Osteoblast (primary cell): ENCODE results near the gene TPSB2. TPM values are rescaled to one million over a fixed set of nuclear protein-coding genes. Genes with fewer than 3 reads are reported as not detected.
"Not testable (repeated sequence)": the region's sequence is repeated elsewhere in the genome, so short reads cannot be mapped to it uniquely, and the experiment has no call there.

Source experiments
- DNase-seq: peaks from one replicate; pipeline ENCODE4 v3.0.0; 2011; ENCODE audit warnings: low spot score, mixed read lengths; ENCODE audit not compliant: insufficient read length; ENCODE audit errors: missing footprints
- H2AFZ ChIP-seq: 2 replicates; pipeline ENCODE4 v1.6.0; 2011; ENCODE audit warnings: mild to moderate bottlenecking, low read length
- H3K27ac ChIP-seq: 2 replicates; pipeline ENCODE4 v1.5.1; 2011; ENCODE audit warnings: mild to moderate bottlenecking, low read depth, low read length, moderate library complexity
- H3K27me3 ChIP-seq: 2 replicates; pipeline ENCODE4 v1.6.0; 2012; ENCODE audit warnings: mild to moderate bottlenecking, control low read depth, inconsistent platforms, low read length, moderate library complexity; ENCODE audit not compliant: insufficient read depth
- H3K36me3 ChIP-seq: 2 replicates; pipeline ENCODE4 v1.5.1; 2011; ENCODE audit warnings: mild to moderate bottlenecking, low read length, control low read depth, moderate library complexity; ENCODE audit not compliant: insufficient read depth
- H3K4me1 ChIP-seq: 2 replicates; pipeline ENCODE4 v1.5.1; 2011; ENCODE audit warnings: mild to moderate bottlenecking, low read length, control low read depth, moderate library complexity; ENCODE audit not compliant: insufficient read depth
- H3K4me2 ChIP-seq: 2 replicates; pipeline ENCODE4 v1.6.0; 2011; ENCODE audit warnings: mild to moderate bottlenecking, low read length; ENCODE audit not compliant: insufficient read depth
- H3K4me3 ChIP-seq: fragments of 200-600 bp; sonication (generic); 3 replicates; pipeline ENCODE4 v1.5.1; 2012; ENCODE audit warnings: mild to moderate bottlenecking, low read length, inconsistent platforms; ENCODE audit not compliant: insufficient read depth
- H3K79me2 ChIP-seq: 2 replicates; pipeline ENCODE4 v1.6.0; 2012; ENCODE audit warnings: mild to moderate bottlenecking, low read length, control low read depth, inconsistent platforms; ENCODE audit not compliant: insufficient read depth
- H3K9me3 ChIP-seq: 2 replicates; pipeline ENCODE4 v1.5.1; 2011; ENCODE audit warnings: low read depth, low read length, control low read depth
- H4K20me1 ChIP-seq: 2 replicates; pipeline ENCODE4 v1.6.0; 2012; ENCODE audit warnings: mild to moderate bottlenecking, low read length, control low read depth; ENCODE audit not compliant: insufficient read depth
- total RNA-seq: library from RNA; depleted of rRNA; stranded (reverse); fragments of >200 nt; gene quantifications from 2 replicates; pipeline ENCODE4 v1.2.3, GENCODE V29; 2012
- TF ChIP-seq, protein P1 (sequence below): IDR thresholded peaks from 2 replicates; pipeline ENCODE4 v1.5.1; 2011; ENCODE audit warnings: mild to moderate bottlenecking, low read depth, low read length, moderate library complexity; ENCODE audit errors: extremely low read depth

TPSB2 gene
- total RNA-seq, 1 donor: not detected

DNA sequence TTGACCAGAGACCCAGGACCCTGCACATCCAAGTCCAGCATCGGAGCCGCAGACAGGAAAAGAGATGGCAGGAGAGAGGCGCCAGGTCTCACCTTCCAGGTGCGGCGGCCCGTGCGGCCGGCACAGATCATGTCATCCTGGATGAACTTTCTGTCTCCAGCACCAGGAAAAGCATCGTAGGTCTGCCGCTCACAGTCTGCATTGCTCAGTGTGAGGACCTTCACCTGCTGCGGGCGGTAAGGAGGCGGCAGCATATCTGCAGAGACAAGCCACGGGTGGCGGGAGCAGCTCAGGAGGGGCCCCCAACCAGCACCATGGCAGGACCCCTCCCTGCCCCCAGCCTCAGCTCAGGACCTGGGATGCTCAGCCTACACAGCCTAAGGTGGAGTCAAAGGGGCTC is 43.8 kb upstream of the TPSB2 start:
- Histone ChIP-seq H3K27ac (no peak overlapping the region), H3K27me3 (peaks cover 9% of the 10 kb centered on the region)

DNA sequence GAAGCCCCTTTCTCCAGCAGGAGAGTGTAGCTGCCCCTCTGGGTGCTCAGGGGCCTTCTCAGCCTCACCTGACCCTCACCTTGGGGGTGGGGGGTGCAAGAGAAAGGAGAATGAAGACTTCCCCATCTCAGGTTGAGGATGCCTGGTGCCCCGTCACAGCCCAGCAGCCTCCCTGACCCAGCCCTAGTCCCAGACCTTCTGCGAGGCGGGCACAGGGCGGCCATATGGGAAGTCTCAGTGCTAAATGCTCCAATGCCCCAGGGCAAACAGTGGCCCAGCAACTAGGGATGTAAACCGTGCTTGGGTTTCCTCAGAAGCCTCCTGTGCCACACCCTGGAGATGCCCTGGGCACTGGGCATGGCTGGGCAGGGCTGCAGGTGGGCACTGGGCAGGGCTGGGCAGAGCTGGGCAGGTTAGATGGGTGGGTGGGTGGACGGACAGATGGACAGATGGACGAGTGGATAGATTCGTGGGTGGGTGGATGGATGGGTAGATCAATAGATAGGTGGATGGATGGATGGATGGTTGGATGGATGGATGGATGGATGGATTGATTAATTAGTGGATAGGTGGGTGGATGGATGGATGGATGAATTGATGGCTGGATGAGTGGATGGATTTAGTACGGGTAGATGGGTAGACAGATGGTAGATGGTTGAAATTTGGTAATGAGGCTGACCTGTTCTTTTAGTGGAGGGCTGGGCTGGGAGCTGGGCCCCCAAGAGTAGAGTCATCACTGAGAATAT is 42.6 kb upstream of the TPSB2 start:
- Histone ChIP-seq H2AFZ (no peak overlapping the region), H3K4me1 (no peaks in the 10 kb centered on the region)
- TF ChIP-seq, protein P1, sequence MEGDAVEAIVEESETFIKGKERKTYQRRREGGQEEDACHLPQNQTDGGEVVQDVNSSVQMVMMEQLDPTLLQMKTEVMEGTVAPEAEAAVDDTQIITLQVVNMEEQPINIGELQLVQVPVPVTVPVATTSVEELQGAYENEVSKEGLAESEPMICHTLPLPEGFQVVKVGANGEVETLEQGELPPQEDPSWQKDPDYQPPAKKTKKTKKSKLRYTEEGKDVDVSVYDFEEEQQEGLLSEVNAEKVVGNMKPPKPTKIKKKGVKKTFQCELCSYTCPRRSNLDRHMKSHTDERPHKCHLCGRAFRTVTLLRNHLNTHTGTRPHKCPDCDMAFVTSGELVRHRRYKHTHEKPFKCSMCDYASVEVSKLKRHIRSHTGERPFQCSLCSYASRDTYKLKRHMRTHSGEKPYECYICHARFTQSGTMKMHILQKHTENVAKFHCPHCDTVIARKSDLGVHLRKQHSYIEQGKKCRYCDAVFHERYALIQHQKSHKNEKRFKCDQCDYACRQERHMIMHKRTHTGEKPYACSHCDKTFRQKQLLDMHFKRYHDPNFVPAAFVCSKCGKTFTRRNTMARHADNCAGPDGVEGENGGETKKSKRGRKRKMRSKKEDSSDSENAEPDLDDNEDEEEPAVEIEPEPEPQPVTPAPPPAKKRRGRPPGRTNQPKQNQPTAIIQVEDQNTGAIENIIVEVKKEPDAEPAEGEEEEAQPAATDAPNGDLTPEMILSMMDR: no peak

More for the DNA sequence above, 43.8 kb upstream of the TPSB2 start:
- no peak overlapping the region for H2AFZ ChIP-seq
- no peak for DNase-seq
- H3K4me3 ChIP-seq: no peak overlapping the region
- H3K4me2 ChIP-seq: no peak overlapping the region
- H3K36me3 ChIP-seq: no peaks in the 10 kb centered on the region
- TF ChIP-seq, protein P1: no peak
- H3K4me1 ChIP-seq: no peaks in the 10 kb centered on the region
- no peaks in the 10 kb centered on the region for H4K20me1 ChIP-seq
- no peaks in the 10 kb centered on the region for H3K9me3 ChIP-seq
- H3K79me2 ChIP-seq: no peaks in the 10 kb centered on the region

DNA sequence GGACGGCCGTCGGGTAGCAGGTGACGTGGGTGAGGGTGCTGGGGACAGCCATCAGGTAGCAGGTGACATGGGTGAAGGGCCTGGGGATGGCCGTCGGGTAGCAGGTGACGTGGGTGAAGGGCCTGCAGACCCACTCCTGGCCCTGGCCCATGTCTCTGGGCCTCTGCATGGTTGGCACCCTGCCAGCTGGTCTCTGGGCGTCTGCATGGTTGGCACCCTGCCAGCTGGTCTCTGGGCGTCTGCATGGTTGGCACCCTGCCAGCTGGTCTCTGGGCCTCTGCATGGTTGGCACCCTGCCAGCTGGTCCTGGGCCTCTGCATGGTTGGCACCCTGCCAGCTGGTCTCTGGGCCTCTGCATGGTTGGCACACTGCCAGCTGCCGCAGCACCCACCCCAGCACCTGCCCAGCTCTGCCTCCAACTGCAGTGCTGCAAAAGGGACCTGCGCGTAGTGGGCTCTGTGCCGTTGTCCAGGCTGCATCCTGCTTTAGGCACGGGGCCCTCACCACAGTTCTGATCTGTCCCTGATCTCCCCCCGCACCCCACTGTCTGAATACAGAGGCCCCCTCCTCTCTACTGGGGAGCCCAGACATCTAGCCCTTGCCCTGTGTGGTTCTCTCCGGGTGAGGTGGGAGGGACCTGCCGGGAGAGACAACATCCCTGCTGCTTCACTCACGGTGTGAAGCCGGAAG is 41.9 kb upstream of the TPSB2 start:
- not testable (repeated sequence) for H3K4me1 ChIP-seq, H4K20me1 ChIP-seq, H2AFZ ChIP-seq, H3K4me2 ChIP-seq, H3K36me3 ChIP-seq, H3K27me3 ChIP-seq, H3K79me2 ChIP-seq, H3K9me3 ChIP-seq, H3K4me3 ChIP-seq, H3K27ac ChIP-seq
- DNase-seq: peak; percentile 91

More for the DNA sequence above, 42.6 kb upstream of the TPSB2 start:
- no peak for DNase-seq
- H3K4me3 ChIP-seq: no peak overlapping the region
- no peaks in the 10 kb centered on the region for H4K20me1 ChIP-seq
- no peak overlapping the region for H3K4me2 ChIP-seq
- H3K79me2 ChIP-seq: no peaks in the 10 kb centered on the region
- H3K27ac ChIP-seq: no peak overlapping the region
- no peaks in the 10 kb centered on the region for H3K9me3 ChIP-seq
- peaks cover under 1% of the 10 kb centered on the region for H3K27me3 ChIP-seq
- no peaks in the 10 kb centered on the region for H3K36me3 ChIP-seq

DNA sequence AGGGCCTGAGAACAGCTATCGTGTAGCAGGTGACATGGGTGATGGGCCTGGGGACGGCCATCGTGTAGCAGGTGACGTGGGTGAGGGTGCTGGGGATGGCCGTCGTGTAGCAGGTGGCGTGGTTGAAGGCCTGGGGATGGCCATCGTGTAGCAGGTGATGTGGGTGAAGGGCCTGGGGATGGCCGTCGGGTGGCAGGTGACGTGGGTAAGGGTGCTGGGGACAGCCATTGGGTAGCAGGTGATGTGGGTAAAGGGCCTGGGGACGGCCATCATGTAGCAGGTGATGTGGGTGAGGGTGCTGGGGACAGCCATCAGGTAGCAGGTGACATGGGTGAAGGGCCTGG is 41.4 kb upstream of the TPSB2 start:
- H3K4me2 ChIP-seq: no peak overlapping the region
- H3K27me3 ChIP-seq: no peaks in the 10 kb centered on the region
- H3K4me3 ChIP-seq: no peak overlapping the region
- H3K27ac ChIP-seq: no peak overlapping the region
- no peaks in the 10 kb centered on the region for H3K36me3 ChIP-seq
- H4K20me1 ChIP-seq: no peaks in the 10 kb centered on the region
- DNase-seq: no peak
- TF ChIP-seq, protein P1: no peak
- H3K9me3 ChIP-seq: no peaks in the 10 kb centered on the region
- H2AFZ ChIP-seq: no peak overlapping the region
- no peaks in the 10 kb centered on the region for H3K4me1 ChIP-seq
- H3K79me2 ChIP-seq: no peaks in the 10 kb centered on the region

DNA sequence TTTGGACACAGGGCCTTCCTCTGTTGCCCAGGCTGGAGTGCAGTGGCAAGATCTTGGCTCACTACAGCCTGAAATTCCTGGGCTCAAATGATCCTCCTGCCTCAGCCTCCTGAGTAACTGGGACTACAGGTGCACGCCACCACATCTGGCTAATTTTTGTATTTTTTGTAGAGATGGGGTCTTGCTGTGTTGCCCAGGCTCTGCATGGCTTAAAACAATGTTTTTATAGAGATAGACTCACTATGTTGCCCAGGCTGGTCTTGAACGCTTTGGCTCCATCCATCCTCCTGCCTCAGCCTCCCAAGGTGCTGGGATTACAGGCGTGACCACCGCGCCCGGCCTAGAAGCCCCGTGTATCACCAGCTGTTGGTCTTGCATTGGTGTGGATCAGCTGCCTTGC is 39.4 kb upstream of the TPSB2 start:
- H3K4me1 ChIP-seq, H2AFZ ChIP-seq, H3K79me2 ChIP-seq, DNase-seq, H3K36me3 ChIP-seq, H3K4me3 ChIP-seq, H3K27me3 ChIP-seq, H3K4me2 ChIP-seq, H3K27ac ChIP-seq, H3K9me3 ChIP-seq, H4K20me1 ChIP-seq: not testable (repeated sequence)
